Posterior cingulate gyrus (tissue), 11 donors: ENCODE measurements around the gene CITED1.
A peak's percentile ranks its signal among the peaks of the same experiment; 100 is the strongest.
"Not testable (repeated sequence)": the region's sequence is repeated elsewhere in the genome, so short reads cannot be mapped to it uniquely, and the experiment has no call there.

Experiments
- DNase-seq, 10 donors: peaks; one replicate each; pipeline versions ENCODE4 v3.0.0 to v3.0.0-alpha.2; 2020 to 2021; ENCODE audit warnings: mixed read lengths in 3 of 10
- intact Hi-C: fragments of 100-400 bp; cut with DNase I; formaldehyde crosslinking; loops from one replicate; pipeline ENCODE4 v1.15.1; 2023

The CITED1 gene

GRCh38 chrX:72305286-72306084 is at the start of gene CITED1:
TSS of gene CITED1 (minus strand) at chrX:72305914. CDS start at chrX:72302869, 3,045 bp downstream.
- peak in 1 of 10 donors; percentile 81 for DNase-seq
- intact Hi-C loops, result loop anchor here (10.0 kb wide), 1 partner anchor 269 kb away; the partner anchor contains the start of gene HDAC8

GRCh38 chrX:72352786-72353185 is 47.1 kb upstream of the CITED1 start:
- intact Hi-C loops, result no loop called here
- DNase-seq, result no peak

DNA sequence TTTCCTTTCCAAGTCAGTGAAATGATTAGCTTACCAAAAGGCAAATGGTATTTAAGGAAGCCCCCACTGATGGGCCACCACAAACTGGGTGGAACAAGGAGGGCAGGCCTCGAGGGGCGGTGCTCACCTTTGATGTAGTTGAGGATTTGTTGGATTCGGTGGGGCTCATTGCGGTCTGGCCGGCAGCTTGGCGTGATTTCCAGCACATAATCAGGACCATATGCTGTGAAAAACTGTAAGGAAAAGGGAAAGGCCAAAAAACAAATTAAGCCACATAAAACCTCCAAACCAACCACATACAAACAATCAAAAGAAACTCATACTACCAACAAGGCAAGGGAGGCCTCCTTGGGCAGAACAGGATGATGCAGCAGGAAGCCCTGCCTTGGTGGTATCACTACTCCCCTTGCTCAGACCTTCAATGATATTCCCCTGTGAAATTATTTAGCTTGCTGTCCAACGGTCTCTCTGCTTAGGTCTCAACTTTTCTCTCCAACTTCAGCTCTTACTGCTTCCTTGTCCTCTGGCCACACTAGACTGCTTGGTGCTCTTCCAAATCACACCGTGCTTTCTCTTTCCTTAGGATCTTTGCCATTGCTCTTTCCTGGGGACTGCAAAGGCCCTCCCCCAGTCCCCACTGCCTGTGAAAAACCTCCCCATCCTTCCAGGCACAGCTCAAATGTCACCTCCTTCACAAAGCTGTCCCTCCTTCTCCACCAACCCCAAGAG is 46.1 kb upstream of the CITED1 start:
- no peak for DNase-seq
- intact Hi-C loops, result no loop called here

DNA sequence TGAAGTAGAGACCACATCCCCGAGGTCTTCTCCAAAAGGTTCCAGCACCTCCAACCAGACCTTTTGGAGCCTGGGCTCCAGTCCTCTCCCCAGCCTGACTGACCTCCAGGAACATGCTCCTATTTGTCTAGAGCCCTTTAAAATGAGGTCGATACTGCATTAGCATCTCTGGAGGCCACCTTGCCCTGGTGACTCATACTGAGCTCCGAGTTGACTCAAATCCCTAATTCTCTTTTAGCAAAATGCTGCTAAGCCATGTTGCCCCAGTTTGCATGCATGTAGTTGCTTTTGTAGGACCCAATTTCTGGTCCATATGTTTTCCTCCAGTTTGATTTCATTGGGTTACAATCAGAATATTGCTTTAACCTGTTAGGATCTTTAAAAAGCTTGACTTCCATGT is 43.5 kb upstream of the CITED1 start:
- DNase-seq, result no peak
- intact Hi-C loops, result no loop called here

GRCh38 chrX:72348247-72348979 is 42.7 kb upstream of the CITED1 start:
- no peak for DNase-seq
- intact Hi-C loops, result no loop called here

DNA sequence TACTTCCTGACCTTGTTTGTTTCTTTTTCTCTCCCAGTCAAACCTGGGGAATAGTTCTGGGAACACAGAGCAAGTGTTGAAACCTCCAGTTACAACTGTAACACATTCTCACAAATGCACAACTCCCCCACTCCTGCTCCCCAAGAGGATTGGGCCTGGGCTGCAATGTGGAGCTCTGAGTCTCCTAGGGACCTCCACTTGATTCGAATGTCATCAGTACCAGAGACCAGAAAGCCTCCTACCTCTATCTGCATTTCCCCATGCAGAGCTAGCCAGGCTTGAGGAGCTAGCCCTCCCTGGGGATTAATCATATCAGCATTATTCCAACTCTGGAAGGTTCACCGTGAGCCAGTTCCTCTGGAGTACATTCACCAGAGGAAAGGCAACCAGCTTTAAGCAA is 41.7 kb upstream of the CITED1 start:
- DNase-seq, result no peak
- intact Hi-C loops, result no loop called here

DNA sequence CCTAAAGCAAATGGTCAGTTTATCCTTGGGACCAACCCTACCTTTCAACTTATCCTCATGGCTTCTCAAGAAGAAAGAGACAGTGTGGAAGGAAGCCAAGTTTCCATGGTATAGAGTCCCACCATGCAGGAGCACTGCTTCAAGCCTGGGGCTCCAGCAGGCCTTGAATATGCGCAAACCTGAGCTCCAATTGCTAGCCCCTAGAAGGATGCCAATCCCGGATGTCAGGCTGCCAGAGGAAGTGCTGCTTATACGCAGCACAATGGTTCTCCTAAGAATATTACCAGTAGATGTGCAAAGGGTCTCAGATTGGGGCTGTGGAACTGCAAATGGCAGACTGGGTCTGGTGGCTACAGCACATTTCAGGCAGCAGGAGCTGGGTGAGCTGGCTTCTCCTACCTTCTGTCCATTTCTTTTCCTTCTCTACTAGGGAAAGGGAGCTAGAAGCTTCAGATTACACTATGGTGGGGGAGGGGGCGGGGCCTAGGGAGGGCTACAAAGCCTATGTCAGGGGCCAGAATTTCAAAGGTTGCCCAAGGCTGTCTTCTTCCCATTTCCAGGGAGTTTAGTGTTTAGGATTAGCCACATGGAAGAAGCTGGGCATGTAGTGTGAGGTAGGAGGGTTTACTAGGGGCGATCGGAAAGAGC is 40.7 kb upstream of the CITED1 start:
- intact Hi-C loops, result no loop called here
- DNase-seq, result no peak

GRCh38 chrX:72340626-72341025 is 34.9 kb upstream of the CITED1 start:
- DNase-seq, result no peak
- intact Hi-C loops, result no loop called here

- DNase-seq, result peak in 8 of 10 donors; percentile 10 to 90 (median 36)
- intact Hi-C loops, result no loop called here
Measured at GRCh38 chrX:72340041-72340440, 34.3 kb upstream of the CITED1 start.

DNA sequence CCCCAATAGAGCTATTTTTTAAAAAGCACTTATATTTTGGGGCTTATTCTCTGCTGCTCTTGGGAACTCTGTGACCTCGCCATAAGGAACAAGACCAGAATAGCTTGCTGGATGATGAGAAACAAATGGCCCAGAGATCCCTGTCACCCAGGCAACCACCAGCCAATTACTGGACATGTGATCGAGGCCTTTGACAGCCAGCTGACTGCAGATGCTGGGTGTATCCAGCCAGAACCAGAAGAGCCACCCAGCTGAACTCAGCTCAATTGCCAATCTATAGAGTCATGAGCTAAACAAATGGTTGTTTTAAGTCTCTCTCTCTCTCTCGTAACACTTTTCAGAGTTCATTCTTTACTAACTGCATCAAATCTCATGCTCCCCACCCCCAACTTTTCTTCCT is 24.4 kb upstream of the CITED1 start:
- DNase-seq, result no peak
- intact Hi-C loops, result no loop called here

- no peak for DNase-seq
- intact Hi-C loops, result no loop called here
Measured at GRCh38 chrX:72326605-72327300, 21.0 kb upstream of the CITED1 start.

DNA sequence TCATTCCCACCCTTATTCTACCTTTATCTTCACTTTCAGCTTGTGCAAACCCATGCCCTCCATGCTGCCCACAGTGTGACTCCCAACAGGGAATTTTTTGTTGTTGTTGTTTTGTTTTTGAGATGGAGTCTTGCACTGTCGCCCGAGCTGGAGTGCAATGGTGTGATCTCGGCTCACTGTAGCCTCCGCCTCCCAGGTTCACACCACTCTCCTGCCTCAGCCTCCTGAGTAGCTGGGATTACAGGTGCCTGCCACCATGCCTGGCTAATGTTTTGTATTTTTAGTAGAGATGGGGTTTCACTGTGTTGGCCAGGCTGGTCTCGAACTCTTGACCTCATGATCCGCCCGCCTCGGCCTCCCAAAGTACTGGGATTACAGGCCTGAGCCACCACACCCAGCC is 13.9 kb upstream of the CITED1 start:
- intact Hi-C loops, DNase-seq: not testable (repeated sequence)

- DNase-seq, result no peak
- intact Hi-C loops, result no loop called here
Measured at GRCh38 chrX:72317139-72317538, 11.4 kb upstream of the CITED1 start.

- no peak for DNase-seq
- intact Hi-C loops, result no loop called here
Measured at GRCh38 chrX:72316408-72317110, 10.8 kb upstream of the CITED1 start.

- intact Hi-C loops, result no loop called here
- no peak for DNase-seq
Measured at GRCh38 chrX:72314881-72315280, 9.2 kb upstream of the CITED1 start.

GRCh38 chrX:72313707-72314641 is 8.3 kb upstream of the CITED1 start:
- intact Hi-C loops, result no loop called here
- DNase-seq, result no peak

DNA sequence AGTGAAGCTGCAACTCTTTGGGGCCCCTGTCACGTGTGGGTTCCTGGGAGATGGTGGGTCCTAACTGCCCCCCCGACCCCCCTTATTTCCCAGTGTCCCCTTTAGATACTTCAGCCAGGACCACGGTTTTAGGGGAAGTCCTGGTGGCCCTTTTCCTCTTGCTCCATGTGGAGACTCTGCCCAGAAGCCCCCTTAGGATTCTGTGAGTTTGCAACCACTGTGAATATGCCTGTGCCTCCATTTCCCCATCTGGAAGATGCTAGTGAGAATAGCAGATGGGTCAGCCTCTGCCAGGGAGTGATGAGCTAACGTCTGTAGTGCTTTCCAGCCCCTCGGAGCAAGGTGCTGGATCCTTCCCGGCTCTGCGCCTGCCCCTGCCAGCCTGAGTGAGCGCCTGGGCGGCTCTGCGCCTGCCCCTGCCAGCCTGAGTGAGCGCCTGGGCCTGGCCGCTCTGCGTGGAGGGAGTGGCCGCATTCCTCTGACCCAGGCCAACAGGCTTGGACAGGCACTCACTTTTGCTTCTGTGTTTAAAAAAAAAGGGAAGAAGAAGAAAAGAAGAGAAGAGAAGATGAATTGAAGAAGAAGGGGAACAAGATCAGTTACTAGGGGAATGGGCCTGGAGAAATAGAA is 6.7 kb upstream of the CITED1 start:
- intact Hi-C loops, result no loop called here

More for the DNA sequence above, 6.7 kb upstream of the CITED1 start:
- DNase-seq, result no peak
